Activated T-cell treated with anti-CD3 and anti-CD28 coated beads for 24 hours (primary cell): Measurements from ENCODE around the gene BBX.

Source experiments
- DNase-seq: peaks from one replicate; pipeline ENCODE4 v3.0.0-alpha.2; 2020; ENCODE audit warnings: low read depth

BBX gene

DNA sequence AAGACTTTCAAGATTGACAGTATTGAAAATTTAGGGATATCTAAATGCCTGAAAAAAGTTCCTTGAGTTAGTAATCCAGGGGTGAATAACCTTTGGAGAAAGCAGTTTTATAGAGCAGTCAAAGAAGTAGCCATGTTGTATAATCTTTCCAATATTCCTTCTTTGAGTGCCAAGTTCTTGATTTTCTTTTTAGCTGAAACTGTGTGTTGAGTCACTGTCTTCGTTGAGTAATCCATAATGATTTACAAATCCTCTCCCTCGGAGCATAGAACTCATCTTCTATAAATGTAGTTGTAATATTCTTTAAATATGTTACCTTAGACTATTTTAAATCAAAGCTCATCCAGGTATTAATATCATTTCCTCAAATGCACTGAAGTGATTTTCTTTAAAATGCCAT lies 135.2 kb downstream of the BBX start:
- DNase-seq, result no peak

DNA sequence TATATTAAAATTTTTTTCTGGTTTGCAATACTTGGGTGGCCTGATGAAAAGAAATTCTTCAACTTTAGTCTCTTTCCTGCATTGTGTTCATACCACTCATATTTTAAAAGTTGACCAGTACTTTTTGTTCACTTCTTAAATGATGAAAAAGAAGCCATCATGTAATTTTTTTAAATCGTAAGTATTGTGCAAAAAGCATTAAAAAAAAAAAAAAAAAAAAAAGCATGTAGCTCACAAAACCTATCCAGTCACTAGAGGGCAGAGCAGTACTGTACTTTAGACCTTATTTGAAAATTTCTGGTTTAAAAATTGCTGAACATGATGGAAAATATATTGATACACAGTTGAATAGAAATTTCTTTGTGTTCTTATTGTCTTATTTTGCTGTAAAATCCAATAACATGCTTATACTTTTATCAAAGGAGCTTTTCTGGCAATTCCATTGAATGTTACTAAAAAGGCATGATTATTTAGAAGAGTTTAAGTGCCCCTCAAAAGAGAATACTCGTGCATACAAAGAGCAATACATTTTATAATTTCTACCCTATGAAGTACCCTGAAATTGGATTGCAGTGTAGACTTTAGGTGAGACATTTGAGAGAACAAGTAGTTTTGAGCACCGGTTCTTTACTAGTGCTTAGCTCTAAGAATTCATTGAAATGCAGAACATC lies 137.7 kb downstream of the BBX start:
- no peak for DNase-seq

DNA sequence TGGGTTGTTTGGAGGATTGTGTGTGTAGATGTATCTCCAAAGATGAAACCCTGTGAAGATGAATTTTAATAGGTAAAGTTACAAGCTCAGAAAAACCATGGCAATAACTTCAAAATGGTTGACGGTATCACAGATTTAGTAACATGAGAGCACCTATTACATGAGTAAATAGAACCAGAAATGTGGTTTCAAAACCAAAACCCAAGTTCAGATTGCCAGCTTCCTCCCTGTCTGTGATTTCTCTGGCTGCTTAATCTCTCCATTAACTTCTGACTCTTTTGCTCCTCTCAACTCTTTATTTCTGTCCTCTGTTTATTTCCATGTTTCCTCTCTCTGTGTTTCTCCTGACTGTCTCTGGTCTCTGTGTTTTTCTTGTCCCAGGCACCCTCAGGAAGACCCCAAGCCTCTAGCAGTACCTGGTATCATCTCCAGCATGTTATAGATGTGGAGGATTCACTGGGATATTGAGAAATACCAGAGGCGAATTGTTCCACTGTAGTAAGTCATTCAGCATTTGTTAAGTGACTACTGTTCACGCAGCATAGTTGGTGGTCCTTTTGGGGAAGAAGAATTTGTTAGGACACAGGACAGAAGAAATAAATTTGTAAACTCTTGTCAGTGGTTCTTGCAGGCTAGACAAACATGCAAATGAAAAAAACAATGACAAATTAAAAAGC lies 138.8 kb downstream of the BBX start:
- no peak for DNase-seq

DNA sequence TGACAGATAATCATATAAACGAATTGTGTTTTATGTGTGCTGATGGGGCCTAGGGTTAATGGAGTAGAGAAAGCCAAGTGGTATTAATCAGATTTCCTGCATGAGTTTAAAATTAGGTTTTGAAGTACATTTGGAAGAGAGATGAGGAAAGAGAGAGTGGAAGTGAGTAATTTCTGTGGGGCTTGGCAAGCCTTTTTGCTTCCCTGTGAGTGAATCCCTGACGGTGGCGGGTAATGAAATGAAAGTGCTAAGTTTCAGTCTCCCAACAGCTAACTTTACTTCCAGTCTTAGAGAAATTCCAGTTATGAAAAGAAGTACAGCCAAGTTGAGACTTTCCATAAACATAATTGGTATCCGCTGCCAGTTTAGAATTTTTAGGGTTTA lies 139.4 kb downstream of the BBX start:
- DNase-seq, result no peak

DNA sequence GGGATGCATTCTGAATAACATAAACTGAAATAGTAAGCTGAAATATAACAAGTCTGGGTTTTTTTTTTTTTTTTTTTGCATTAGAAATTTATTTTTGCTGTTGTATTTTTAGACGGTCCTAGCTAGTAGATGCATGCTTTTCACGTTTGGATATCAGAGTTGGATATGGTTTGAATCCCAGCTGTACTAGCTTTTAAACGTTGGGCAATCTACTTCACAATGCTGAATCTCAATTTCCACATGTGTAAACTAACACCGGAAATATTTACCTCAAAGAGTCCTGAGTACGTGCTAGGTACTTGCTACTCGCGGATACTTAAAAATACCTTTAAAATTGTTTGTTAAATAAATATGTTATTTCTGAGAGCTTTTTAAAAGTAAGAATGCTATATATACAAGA lies 139.8 kb downstream of the BBX start:
- DNase-seq, result no peak

DNA sequence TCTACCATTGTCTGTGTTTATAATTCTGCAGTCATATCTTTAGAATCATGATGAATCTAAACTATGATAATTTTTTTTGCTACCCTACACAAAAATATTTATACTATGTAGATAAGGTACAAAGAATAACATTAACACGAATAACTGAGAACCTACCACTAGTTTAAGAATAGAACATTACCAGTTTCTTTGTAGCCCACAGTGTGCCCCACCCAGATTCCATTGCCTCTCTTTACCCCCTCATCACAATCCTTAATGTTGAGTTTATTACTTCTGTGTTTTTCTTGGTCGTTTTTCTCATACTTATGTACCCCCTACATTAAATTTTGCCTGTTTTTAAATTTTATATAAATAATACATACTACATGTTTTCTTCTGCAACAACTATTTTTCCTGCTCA lies 140.5 kb downstream of the BBX start:
- DNase-seq, result no peak

DNA sequence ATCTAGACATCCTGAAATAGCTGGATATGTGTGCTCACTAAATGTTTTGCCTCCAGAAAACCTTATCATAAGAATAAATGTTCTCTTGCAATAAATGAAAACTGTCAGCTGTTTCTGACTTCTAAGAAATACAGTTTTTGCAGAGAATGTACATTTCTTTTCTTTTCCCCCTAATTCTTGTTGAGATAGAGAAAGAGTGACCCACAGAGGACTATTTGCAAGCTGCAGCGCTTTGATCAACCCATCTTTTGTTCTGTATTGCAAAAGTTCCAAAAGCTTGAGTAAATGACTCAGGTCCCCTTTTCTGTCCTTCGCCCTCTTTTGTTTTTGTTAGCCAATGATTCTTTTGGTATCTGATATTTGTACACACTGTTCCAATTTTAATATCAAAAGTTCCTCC lies 141.9 kb downstream of the BBX start:
- DNase-seq, result no peak

DNA sequence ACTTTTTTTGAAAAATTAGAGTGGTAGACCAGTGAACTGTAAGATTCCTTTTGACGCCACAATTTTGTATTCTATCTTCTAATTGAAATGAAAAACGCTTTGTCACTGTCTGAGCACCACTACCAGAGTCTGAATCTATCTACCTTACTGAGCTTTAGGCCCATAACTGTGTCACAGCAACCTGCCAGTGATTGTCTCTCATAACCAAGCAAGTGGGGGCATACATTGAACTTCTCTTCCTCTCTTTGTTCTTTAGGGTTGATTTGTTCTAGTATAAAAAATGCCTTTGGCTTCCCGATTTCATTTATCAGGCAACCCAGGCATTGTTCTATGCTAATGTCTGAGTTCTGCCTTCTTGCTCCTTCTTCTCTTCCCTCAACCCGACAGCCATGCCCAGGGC lies 142.6 kb downstream of the BBX start:
- no peak for DNase-seq

DNA sequence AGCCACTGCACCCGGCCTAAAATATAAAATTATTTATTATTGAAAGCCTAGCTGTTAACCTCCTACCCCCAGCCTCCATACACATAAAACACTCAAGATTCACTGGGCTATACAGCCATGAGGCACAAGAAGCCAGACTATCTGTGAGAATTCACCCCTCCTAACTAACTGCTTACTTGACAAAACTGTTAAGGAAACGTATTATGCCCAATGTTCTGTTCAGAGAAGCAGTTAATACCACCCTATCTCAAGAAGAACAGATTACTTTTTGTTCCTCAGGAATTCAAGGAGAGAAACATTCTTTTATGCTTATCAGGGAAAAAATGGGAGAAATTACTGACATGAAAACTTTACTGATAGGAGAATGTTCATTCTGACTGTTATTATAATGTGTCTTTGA lies 144.1 kb downstream of the BBX start:
- DNase-seq, result no peak

DNA sequence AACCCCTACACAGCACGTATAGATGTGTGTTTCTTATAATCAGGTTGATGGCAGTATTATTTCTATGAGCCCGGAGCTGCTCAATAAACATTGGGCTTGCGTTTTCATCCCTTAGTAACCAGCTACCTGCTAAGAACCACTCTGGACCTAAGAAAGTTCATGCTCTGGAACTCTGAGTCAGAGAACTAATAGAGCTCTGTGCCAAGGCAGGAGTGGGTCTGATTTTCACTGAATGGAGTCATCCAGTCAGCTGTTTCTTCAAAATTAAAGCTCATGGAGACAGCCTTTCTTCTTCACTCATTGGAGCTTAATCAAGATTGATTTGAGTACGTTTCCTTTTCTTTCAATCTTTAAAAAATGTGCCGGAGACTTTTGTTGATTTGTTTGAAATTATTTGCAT lies 145.7 kb downstream of the BBX start:
- no peak for DNase-seq

DNA sequence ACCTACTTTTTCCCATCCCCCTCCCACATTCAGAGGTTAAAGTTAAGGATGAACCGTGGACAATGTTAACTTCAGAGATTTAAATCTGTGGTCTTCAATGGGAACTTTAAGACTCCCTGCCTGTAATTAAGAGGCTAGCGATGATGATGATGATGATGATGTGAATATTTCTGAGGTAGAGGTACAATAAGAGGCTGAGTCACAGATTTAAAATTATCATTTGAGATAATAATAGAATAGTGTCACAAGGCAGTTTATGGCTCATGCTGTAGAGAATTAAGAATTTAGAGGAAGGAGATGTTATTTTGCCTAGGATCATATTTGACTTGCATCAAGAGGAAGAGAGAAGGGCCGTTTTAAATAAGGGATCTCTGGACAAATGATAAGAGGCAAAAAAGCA lies 146.2 kb downstream of the BBX start:
- DNase-seq, result no peak

DNA sequence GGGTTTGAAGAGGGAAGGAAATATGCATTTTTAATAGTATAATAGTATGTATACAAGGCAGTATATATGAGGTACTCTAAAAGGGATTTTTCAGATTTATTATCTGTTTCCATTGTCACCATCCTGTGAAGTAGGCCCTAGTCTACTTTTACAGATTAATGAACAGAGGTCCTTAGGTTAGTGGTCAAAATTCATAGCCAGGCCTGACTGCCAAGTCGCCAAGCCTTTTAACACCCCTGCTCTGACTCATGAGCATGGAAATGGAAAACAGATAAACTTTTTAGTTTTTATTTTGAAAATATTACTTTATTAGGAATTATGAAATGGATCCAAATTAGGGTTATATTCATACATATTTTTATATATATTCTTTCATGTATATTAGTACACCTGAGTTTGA lies 146.9 kb downstream of the BBX start:
- DNase-seq, result no peak

DNA sequence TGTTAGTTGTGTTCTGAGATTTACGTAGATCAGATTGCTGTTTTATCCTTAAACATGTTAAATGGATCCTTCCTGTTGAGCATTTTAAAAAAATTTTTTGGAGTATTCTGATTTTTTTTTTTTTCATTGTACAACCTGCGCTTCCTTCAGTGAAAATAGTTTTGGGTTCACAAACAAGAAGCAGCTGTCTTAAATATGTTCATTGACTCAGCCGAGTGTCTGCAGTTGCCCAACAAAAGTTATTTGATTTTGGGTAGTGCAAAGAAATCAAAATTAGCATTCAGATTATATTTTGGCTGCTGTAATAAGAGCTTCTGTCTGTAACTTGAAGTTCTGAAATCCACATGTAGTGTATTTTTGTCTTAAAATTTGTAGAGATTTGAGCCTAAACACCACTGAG lies 148.2 kb downstream of the BBX start:
- DNase-seq, result no peak

DNA sequence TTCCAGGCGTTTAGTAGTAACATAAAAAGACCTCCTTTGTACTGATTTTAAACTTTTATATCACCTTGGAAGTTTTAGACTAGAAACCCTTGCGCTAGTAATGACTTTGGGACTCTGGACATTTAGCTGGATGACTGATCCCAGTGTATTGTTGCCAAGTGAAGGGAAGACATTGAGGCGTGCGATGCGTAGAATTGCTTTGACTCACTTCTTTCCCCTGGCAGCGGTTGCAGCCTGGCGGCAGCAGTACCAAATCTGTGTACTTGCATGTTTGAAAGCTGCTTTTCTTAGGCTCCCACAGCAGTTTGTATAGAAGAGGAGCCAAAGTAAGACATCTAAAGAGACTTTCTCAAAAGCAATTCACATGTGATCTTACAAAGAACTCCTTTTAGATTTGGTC lies 151.6 kb downstream of the BBX start:
- DNase-seq, result no peak

DNA sequence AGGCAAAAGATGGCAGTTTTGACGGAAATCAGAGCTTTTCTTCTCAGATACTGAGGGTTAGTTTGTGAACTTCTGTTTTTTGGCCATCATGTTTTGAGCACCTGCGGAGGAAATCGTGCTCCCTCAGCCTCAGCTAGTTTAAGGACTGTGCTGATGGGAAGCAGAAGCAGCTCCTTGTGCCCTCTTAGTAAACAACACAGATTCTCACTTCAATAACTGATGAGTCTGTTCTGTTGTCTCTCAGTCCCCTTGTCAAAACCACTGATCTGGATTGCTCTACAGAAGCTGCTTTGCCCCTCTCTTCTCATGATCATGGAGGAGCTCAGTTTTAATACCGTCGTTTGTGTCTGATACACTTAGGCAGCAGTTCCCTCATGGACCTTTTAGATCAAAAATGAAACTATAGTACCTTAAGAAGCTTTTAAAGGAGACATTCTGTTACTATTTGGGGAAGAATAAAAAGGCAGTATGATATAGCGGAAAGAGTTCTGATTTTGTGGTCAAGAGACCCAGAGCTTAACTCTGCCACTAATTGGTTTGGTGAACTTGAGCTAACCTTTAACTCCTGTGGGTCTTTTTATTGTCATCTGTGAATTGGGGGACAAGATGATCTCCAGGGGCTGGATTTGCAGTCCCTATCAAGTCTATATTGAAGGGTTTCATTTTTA lies 152.6 kb downstream of the BBX start:
- DNase-seq, result no peak

DNA sequence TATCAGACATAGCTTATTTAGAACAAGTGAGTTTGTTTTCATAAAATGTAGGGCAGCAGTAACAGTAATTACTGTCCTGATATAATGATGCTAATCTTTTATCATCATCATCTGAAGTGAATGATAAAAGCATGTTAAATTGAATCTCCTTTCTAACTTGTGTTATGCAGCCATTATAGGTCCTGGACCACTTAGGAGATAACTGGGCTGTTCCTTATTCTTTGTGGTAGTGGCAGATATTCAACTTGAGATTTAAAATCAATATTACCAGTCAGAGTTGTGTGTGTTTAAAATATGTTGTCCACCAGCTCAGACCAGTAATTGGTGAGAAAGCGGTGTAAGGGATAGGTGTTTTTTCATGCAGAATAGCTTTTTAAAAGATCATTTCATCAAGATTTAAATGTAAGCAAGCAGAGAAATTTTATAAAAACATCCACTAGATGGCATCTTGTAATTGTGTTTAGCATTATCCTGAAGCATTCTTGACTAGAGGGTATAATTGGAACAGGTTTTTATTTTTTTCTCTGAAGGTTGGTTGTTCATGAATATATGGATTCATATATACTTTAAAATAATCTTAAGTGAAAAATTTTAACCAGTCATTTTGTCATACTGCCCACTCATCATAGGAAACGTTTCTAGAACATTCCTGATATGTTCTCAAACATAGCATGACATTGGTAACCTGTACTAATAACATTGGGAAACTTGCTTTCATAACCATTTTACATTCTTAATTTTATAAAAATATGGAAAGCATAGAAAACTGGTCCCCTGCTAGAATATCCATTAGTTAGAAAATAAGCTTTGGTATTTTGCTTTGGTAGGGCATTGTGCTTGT lies 153.9 kb downstream of the BBX start:
- DNase-seq, result no peak

DNA sequence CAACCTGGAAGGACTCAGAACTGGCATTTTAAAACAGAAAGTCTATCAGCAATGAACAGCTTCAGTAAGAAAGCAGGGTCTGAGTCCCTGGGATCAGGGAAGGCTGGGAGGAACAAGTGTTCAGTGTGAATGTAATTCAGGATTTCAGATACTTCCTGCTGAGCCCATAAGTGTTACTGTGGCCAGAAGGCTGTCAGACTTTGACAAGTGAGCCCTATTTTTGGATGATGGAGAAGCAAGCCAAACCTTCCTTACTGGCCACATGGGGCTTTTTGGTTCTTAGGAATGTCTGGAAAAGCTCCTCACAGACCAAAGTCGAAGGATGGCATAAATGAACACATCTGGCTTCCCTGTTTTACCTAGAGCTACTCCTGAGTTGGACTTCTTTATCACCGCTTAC lies 157.2 kb downstream of the BBX start:
- no peak for DNase-seq

DNA sequence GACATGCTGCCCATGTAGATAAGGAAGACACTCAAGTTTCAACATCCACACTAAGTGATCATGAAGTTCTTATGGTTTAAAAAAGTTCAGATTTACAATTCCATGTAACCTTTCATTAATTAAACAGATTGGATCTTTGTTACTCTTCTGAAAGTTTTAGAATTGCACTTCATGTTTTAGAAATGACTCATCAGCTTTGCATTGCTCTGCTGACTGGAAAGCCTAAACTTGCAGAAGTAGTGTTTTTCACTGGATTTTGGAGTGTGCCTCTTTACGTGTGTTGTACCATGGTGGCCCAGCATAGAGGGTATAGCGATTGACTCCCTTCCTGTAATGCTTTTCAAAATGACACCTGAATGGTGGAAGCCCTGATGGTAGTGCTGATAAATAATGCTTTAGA lies 157.9 kb downstream of the BBX start:
- DNase-seq, result no peak

DNA sequence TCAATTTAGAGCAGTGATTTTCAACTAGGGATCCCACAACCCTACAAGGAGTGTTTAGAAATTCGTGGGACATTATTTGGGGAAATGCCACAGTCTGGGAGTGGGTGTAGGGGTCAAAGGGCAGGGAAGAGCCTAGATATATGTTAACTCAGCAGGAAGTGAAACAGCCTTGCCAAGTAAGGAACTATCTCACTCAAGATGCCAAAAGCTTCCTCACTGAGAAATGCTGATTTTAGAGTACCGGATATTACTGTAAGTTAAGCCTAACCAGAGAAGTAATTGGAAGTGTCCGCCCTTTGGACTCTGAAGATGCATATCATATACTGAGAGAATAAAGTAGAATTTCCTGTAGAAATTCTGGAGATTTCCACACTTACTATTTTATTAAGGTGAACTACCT lies 158.6 kb downstream of the BBX start:
- DNase-seq, result no peak

DNA sequence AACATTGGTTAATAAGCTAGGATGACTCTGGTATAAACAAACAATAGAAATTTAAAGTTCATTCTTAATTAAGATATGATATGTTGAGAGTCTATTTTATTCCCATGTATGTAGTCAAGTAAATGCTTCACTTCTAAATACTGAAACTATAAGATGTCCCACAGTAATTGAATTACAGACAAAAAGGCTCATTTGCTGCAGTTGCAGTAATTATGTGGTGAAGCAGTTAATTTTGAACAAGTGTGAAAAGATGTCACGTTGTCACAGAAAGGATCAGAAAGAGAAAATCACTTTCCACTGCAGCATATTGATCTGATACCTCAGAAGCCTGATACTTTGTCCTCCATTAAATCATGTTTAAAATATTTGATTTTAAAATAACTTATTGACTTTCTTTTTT lies 159.8 kb downstream of the BBX start:
- DNase-seq, result no peak

DNA sequence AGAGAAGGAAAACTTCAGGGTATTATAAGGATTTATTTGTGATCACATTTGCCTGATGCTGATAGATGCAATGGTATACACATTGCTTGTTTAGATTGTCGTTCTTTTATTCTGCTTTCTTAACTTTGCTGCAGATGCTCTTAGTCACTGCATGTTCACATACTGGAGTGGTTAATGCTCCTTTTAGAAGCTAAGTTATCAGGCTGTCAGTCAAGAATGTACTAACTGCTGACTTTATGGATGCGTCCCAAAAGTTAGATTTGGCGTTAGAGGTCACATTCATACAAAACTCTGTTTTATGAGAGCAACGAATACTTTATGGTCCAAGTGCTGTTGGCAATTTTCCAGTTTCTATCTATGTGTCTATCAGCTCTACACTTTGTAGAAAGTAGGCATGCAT lies 160.7 kb downstream of the BBX start:
- DNase-seq, result no peak

DNA sequence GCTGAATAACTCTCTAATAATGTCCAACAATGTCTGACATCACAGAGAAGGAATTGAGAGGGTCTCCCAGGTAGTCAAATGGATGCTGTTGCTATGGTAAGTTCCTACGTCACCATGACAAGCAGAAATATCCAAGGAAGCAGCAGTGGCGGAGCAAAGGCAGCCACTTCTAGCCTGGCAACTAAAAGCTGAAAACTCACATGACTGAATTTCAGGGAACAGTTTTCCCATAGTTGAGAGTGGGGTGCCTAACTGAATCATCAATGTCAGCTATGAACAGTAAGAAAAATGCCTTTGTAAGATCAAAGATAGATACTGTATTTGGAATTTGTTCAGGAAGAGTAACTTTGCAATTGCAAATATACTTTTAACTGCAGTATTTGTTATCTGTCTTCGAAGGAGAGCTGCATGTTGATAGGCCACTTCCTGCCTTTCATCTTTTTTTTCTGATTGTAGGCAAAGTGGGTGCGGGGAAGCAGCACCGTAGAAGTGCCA lies 161.7 kb downstream of the BBX start:
- DNase-seq, result no peak

DNA sequence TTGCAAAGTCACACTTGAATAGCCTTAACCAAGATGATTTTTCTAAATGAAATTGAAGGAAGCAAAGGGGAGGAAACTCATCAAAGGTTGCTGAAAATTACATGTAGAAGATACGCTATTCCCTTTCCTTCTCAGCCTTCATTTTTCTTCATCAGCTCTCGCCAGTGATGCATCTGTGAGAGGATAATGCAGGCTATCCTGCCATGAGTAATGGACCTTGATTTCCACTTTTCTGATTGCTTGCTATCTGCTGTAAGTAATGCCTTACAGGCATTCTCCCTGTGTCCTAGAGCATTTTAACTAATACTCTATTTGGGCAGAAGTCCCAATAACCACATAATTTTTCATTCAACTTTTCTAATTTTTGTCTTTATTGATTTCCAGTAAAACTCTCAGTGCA lies 162.6 kb downstream of the BBX start:
- DNase-seq, result no peak
